ENCODE results near the gene AAK1.
A peak's percentile ranks its signal among the peaks of the same experiment; 100 is the strongest.

The AAK1 gene

GRCh38 chr2:69529480-69529879 is 114.1 kb downstream of the AAK1 start:
- no peak for DNase-seq

DNA sequence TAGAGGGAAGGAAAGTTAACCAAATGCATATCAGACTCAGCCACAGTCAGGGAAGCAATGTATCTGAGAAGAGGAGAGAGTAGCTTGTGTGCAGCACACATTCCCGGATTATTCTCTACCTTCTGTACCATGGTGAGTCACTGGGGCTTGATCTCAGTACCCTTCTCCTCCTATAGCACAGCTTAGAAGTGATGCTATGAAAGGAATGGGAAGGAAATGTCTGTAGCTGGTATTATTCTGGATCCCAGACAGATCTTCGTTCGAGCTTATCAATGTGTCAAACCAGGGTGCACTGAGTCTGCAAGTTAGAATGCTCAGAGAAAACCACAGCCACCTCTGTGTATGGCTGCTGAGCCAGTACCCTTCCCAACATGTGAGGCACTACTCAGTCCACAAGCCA is 118.3 kb downstream of the AAK1 start:
- DNase-seq = no peak

DNA sequence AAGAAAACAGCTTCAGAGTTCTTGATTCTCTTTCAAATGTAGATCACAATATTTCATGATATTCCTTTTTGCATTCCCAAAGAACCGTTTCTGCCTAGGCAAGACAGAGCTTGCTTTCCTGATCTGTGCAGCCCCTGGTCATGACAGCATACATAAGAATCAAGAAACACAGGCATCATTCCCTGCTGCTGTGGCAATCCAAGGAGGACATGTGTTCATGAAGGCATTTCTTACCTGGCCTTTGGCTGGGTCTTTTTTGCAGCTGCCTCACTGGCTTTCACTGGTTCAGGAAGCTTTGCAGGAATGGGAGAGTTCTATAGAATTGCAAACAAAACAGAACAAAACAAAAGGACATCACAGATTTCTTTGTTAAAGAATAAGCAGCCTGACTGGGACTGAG is 118.7 kb downstream of the AAK1 start:
- DNase-seq = no peak

DNA sequence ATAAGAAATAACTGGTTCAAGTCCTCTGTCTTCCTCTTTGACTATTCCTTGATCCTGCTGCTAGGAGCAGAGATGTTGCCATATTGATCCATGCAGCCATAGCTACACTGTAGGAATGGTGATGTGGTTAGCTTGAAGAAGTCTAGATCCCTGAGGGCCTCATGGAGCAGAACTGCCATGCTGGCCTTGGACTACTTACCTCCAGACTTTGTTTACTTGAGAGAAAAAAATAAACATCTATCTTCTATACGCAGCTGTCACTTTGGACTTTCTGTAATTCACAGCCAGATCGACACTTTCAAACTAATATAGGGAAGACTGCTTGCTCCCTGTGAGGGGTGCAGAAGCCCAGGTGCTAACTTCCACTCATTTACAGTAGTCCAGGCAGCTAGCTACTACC is 121.8 kb downstream of the AAK1 start:
- no peak for DNase-seq

GRCh38 chr2:69518841-69519240 is 124.7 kb downstream of the AAK1 start:
- DNase-seq = no peak

GRCh38 chr2:69517410-69517809 is 126.1 kb downstream of the AAK1 start:
- DNase-seq = no peak

DNA sequence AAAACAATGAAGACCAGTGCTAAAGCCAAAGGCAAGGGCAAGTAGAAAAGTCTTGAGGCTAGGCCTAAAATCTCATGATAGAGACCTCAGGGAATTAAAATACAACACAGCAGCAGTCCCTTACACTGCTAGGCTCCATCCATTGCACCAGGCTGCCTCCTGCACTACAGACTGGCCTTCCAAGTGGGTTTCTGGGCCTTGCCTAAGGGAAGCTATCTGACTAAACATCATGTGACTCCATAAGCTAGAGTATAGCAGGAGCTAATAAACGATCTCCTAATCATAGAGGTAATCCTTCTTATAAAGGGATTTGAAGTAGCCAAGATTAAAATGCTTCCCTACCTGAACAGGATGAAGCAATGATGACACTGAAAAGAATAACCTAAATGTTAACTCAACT is 128.7 kb downstream of the AAK1 start:
- no peak for DNase-seq

- DNase-seq = no peak
These were observed 129.1 kb downstream of the AAK1 start for GRCh38 chr2:69514406-69514805.

DNA sequence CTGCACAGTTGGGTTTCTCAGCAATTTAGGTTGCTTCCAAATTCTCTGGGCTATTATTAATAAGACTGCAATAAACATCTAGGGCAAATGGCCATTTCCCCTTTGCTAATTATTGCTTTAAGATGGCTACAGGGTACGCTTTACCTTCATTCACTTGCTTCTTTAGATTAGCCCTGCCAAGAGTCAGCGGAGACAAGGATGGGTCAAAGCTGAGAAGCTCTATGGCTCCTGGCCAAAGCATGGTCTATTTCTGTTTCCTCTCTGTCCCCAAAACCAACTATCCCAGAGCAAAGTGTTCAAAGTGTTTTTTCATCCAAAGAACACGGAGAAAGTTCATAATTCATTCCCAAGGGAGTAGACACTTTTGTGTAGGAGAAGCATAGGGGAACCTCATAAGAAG is 131.1 kb downstream of the AAK1 start:
- no peak for DNase-seq

DNA sequence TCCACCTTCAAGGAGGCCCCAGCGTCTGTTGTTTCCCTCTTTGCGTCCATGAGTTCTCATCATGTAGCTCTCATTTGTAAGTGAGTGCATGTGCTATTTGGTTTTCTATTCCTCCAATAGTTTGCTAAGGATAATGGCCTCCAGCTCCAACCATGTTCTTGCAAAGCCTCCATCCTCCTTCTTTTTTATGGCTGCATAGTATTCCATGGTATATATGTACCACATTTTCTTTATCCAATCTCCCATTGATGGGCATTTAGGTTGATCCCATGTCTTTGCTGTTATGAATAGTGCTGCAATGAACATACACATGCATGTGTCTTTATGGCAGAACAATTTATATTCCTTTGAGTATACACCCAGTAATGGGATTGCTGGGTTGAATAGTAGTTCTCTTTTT is 133.3 kb downstream of the AAK1 start:
- DNase-seq = no peak

- no peak for DNase-seq
These were observed 133.8 kb downstream of the AAK1 start for GRCh38 chr2:69509750-69510140.

DNA sequence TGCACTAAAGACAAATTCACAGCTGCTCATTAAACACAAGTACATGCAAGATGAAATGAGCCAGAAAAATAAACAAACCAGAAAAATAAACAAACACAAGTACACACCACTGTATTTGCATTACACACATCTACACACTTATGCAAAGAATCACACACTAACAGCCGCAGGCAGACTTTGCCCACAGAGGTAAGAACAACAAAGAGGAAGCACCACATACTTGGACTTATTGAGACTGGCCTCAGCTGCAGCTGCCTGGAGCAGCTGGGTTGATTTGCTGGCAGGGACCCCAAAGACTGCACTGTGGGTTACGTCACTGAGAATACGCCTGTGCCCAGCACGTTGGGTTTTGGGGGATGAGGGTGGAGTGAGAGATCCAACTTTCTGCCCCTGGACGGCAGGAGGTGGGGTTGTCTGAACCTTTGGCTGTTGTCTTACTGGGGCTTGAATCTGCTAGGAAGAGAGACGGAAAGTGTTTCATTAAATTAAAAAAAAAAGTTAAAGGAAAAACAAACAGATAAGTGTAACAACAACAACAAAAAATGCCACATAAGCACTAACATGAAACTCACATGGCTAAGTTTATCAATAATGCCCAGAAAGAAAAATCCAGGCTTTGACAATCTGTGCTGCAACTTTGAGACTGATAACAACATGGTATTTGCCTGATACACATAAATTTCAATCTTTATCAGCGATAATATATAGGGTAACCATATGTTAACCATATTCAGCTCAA is 134.4 kb downstream of the AAK1 start:
- no peak for DNase-seq

- DNase-seq = no peak
These were observed 137.8 kb downstream of the AAK1 start for GRCh38 chr2:69505710-69506109.

- DNase-seq = no peak
These were observed 142.2 kb downstream of the AAK1 start for GRCh38 chr2:69501301-69501700.

- DNase-seq = peak in 1 of 2 donors; percentile 30
These were observed 143.6 kb downstream of the AAK1 start for GRCh38 chr2:69499966-69500365.

DNA sequence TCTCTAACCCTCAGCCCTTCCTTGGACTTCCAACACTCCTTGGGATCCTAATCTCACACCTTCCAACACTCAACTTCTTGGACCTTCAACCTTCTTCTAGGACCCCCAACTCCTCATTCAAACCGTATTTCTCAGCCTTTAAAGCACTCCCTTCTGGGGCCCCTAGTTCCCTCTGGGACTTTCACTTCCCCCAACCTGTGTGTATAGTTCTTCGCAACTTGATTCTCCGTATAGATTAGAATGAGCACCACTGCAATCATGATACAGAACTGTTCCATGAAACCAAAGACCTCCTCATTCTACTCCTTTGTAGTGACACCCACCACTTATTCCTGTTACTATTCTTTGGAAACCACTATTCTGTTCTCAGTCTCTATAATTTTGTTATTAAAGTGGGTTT is 144.3 kb downstream of the AAK1 start:
- DNase-seq = no peak

DNA sequence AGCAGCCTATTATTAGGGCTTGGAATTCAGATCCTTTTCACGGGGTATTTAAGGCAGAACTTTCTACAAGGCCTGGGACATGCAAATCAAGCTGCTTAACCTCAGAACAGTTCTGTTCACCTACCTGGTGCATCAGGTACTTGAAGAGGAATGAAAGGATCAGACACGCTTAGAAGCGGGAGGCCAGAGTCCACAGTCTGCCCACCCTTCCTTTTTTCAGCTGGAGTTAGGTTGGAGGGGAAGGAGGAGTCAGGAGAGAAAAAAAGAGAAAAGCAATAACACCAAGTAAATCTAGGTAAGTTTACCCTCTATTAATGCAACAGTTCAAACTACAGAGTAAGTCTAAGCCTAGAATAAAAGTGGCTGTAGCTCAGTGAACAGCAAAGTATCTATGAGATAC is 147.7 kb downstream of the AAK1 start:
- DNase-seq = no peak

- DNase-seq = no peak
These were observed 148.5 kb downstream of the AAK1 start for GRCh38 chr2:69495008-69495407.

GRCh38 chr2:69494126-69494525 is 149.4 kb downstream of the AAK1 start:
- no peak for DNase-seq

DNA sequence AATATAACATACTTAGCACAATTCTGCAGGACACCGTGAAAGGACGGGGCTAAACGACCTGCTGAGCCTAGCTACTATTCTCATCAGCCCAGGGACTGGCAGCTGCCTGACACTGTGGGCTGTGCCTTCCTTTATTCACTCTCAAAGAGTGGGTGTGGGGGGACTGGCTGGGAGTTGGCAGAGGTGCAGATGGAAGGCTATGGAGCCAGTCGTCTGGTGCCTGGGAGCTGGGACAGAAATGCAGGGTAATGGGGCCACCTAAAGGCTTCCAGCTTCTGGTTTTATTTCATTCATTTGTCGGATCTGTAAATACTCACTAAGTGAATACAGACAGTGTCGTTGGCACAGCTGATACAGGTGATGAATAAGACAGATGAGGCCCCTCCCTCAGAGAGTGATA is 150.3 kb downstream of the AAK1 start:
- DNase-seq = no peak

DNA sequence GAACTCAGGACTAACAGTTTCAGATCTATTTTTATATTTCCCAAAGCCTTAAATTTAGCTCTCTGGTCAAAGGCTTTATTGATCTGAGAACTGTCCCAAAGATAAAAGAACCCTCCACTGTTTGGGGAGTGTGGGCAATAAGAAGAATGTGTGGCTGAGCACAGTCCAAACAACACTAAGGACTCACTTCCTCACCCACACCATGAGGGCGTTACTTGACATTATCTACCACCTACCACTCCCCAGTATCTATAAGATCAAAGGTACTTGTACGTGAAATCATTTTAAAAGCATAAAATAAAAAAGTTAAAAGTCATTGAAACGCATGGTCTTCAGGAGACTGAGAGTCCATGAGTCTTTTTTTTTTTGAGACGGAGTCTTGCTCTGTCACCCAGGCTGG is 151.7 kb downstream of the AAK1 start:
- DNase-seq = no peak

GRCh38 chr2:69490486-69490885 is 153.1 kb downstream of the AAK1 start:
- DNase-seq = peak in 1 of 2 donors; percentile 37

- no peak for DNase-seq
These were observed 153.7 kb downstream of the AAK1 start for GRCh38 chr2:69489793-69490192.

- DNase-seq = no peak
These were observed 159.8 kb downstream of the AAK1 start for GRCh38 chr2:69483696-69484095.

DNA sequence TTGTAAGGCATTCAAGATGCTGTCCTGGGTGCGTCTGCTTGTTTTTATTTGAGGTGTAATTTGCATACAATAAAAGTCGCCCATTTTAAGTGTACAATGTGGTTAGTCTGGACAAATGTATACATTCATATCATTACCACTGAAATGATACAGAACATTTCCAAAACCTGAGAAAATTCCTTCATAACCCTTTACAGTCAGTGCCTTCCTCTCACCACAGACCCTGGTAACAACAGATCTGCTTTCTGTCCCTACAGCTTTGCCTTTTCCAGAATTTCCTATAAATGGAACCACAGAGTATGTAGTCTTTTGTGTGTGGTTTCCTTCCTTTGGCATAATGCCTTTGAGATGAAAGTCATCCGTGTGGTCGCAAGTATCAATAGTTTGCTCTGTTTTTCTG is 160.5 kb downstream of the AAK1 start:
- no peak for DNase-seq

DNA sequence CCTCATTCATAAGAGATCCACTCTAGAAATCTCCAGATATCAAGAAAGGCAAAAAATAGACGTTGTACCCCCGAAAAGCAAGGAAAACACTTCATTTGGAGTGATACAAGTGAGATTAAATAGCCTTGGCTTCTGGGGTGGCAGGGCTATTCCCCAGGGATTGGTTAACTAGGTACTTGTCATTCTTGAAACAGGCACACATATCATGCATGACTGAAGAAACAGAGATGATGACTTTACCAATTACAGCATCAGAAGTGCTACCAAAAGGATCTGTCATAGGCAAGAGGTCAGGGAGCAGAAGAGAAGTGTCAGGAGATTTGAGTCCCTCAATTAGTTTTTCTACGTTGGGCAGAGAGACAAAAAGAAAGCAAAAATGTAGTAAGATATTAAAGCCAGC is 161.1 kb downstream of the AAK1 start:
- DNase-seq = no peak

All from CD4-positive, alpha-beta T cell treated with Interferon alpha-2 for 1 hour (primary cell).